ENCODE measurements around the gene PIK3CA. TPM values are rescaled to one million over a fixed set of nuclear protein-coding genes. Genes with fewer than 3 reads are reported as not detected.

PIK3CA gene
- total RNA-seq, 1 donor = 30.2 TPM

GRCh38 chr3:179179979-179180759, 32.0 kb downstream of the PIK3CA start:
- no peak overlapping the region for H3K4me3 ChIP-seq (ENCODE audit: low read depth, low read length)
- no peak for TF ChIP-seq CTCF (IDR thresholded peaks at IDR 0.05; ENCODE audit: insufficient read depth, low read depth, low read length)
- DNase-seq (ENCODE audit: low read depth) = peak; percentile 46

DNA sequence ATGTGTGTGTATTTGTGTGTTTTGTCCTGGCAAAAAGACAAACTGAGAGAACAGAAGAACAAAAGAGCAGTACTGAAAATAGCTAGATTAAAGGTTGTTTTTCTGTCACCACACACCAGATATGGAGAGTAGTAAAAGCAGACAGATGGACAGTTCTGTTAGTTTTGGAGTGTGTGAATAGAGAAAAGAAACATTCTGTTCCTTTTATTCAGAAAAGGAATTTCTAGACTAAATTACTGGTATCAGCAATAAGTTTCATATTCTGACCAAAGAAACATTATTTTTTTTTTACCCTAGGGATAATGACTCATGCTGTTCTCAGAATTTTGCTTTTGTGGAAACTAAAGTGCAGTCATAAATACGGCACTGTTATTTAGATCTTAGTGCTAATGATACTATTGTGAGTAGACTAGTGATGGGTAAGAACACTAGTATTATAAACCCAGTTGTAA, 32.9 kb downstream of the PIK3CA start:
- TF ChIP-seq CTCF (IDR thresholded peaks at IDR 0.05; ENCODE audit: insufficient read depth, low read depth, low read length) = no peak
- DNase-seq (ENCODE audit: low read depth) = peak; percentile 54
- H3K4me3 ChIP-seq (ENCODE audit: low read depth, low read length) = no peak overlapping the region

- no peak for DNase-seq (ENCODE audit: low read depth)
- TF ChIP-seq CTCF (IDR thresholded peaks at IDR 0.05; ENCODE audit: insufficient read depth, low read depth, low read length) = no peak
- no peak overlapping the region for H3K4me3 ChIP-seq (ENCODE audit: low read depth, low read length)
These were observed 33.9 kb downstream of the PIK3CA start for GRCh38 chr3:179181993-179182551.

DNA sequence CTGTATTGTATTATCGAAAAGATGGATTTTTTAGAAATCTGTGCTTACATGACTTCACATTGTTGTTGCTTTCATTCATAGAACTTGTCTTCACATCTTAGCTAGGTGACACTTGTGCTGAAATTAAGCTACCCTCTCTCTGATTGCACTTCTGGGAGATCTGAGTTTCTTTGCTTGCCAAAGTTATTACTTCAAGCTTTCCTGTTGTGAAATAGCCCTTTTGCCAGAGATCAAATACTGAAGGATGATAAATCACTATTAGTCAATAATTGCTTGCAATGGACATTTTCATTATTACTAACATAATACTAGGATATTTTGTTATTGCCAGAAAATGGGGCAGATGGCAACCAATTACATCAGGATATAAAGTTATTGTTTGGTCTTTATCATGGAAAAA, 34.7 kb downstream of the PIK3CA start:
- no peak for TF ChIP-seq CTCF (IDR thresholded peaks at IDR 0.05; ENCODE audit: insufficient read depth, low read depth, low read length)
- no peak for DNase-seq (ENCODE audit: low read depth)
- H3K4me3 ChIP-seq (ENCODE audit: low read depth, low read length) = no peak overlapping the region

- DNase-seq (ENCODE audit: low read depth) = no peak
- H3K4me3 ChIP-seq (ENCODE audit: low read depth, low read length) = no peak overlapping the region
- TF ChIP-seq CTCF (IDR thresholded peaks at IDR 0.05; ENCODE audit: insufficient read depth, low read depth, low read length) = no peak
These were observed 36.7 kb downstream of the PIK3CA start for GRCh38 chr3:179184826-179185225.

GRCh38 chr3:179186426-179186825, 38.3 kb downstream of the PIK3CA start:
- no peak overlapping the region for H3K4me3 ChIP-seq (ENCODE audit: low read depth, low read length)
- no peak for DNase-seq (ENCODE audit: low read depth)
- TF ChIP-seq CTCF (IDR thresholded peaks at IDR 0.05; ENCODE audit: insufficient read depth, low read depth, low read length) = no peak
